Esophagus muscularis mucosa (tissue), 4 donors: ENCODE data around the gene DEDD.

Experiments used
- CTCF ChIP-seq, 3 experiments: fragments of 200-600 bp in 2 of 3; fragments of 450-650 bp in 1 of 3; sonication (generic) in 2 of 3; IDR thresholded peaks; one replicate each; pipeline ENCODE4 v1.5.1; 2017 to 2019; ENCODE audit warnings: antibody characterized with exemption in 3 of 3, mild to moderate bottlenecking in 2 of 3, moderate library complexity in 1 of 3
- EP300 ChIP-seq: sonication (generic); formaldehyde crosslinking; IDR thresholded peaks from one replicate; pipeline ENCODE4 v1.6.1; 2017; ENCODE audit warnings: antibody characterized with exemption
- POLR2A ChIP-seq: fragments of 450-650 bp; IDR thresholded peaks from one replicate; pipeline ENCODE4 v1.6.1; 2017; ENCODE audit warnings: antibody characterized with exemption, moderate library complexity, mild to moderate bottlenecking, low read depth

- TF ChIP-seq EP300 (no peak), CTCF (IDR thresholded peaks at IDR 0.05) (no peak), POLR2A (no peak)
Observed at GRCh38 chr1:161121042-161121650, 11.3 kb downstream of the DEDD start.
